Measurements from ENCODE around the gene GPNMB. TPM values are rescaled to one million over a fixed set of nuclear protein-coding genes. Genes with fewer than 3 reads are reported as not detected.
"Not testable (repeated sequence)": the region's sequence is repeated elsewhere in the genome, so short reads cannot be mapped to it uniquely, and the experiment has no call there.

Gene GPNMB
- total RNA-seq (2014; rRNA removed; shearing (Covaris generic)): 0.70 and 1.2 TPM in 2 replicates

DNA sequence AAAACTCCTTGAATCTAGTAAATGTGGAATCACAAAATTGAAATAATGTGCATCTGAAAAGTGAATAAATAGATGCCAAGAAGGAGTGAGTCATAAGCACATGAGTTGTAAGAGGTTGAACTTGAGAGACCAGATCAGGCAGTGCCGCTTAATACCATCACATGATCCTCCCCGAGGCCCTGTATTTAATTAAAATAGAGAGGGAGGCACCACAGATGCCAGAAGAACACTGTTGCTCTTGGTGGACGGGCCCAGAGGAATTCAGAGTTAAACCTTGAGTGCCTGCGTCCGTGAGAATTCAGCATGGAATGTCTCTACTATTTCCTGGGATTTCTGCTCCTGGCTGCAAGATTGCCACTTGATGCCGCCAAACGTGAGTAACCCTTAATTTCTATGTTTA, at the start of gene GPNMB:
GPNMB (plus strand) TSS at position 221 of the 400 bp plus-strand sequence; CDS start at position 304, 83 bp downstream.
- peaks cover 2% of the 10 kb centered on the region; the same call in 1 of the 2 replicates for H3K27me3 ChIP-seq (ENCODE audit: control insufficient read depth, insufficient read depth, low read length)
- no peaks in the 10 kb centered on the region for H3K36me3 ChIP-seq (replicated peaks; ENCODE audit: control insufficient read depth, insufficient read depth, low read length)
- H3K4me3 ChIP-seq (ENCODE audit: insufficient read depth, low read depth, low read length): peak within 1 kb of the TSS; percentile 23; the same call in 1 of the 2 replicates
- no peak for DNase-seq

DNA sequence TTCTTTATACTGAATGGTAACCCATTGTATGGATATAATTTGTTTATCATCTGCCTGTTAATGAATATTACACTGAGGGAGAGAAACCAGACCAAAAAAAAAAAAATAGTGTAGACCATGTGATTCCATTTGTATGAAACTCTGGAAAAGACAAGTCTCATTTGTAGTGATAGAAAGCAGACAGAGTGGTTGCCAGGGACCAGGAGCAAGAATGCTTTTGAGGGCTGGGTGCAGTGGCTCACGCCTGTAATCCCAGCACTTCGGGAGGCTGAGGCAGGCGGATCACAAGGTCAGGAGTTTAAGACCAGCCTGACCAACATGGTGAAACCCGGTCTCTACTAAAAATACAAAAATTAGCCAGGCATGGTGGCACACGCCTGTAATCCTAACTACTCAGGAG, 48.8 kb upstream of the GPNMB start:
- not testable (repeated sequence) for H3K4me3 ChIP-seq (ENCODE audit: insufficient read depth, low read depth, low read length); H3K27me3 ChIP-seq (ENCODE audit: control insufficient read depth, insufficient read depth, low read length); DNase-seq
- H3K36me3 ChIP-seq (replicated peaks; ENCODE audit: control insufficient read depth, insufficient read depth, low read length): peaks cover 10% of the 10 kb centered on the region

DNA sequence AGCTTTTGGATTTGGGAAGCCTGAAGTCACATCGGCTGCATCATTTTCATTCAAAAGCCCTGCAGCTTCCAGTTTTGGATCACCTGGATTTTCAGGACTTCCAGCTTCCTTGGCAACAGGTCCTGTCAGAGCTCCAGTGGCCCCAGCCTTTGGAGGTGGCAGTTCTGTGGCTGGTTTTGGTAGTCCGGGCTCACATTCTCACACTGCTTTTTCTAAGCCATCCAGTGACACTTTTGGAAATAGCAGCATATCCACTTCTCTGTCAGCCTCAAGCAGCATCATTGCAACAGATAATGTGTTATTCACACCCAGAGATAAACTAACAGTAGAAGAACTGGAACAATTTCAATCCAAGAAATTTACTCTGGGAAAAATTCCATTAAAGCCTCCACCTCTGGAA, 46.2 kb upstream of the GPNMB start:
- Histone ChIP-seq H3K36me3 (replicated peaks; ENCODE audit: control insufficient read depth, insufficient read depth, low read length) (peaks cover 10% of the 10 kb centered on the region), H3K27me3 (ENCODE audit: control insufficient read depth, insufficient read depth, low read length) (no peaks in the 10 kb centered on the region), H3K4me3 (ENCODE audit: insufficient read depth, low read depth, low read length) (no peak overlapping the region)
- DNase-seq: no peak

DNA sequence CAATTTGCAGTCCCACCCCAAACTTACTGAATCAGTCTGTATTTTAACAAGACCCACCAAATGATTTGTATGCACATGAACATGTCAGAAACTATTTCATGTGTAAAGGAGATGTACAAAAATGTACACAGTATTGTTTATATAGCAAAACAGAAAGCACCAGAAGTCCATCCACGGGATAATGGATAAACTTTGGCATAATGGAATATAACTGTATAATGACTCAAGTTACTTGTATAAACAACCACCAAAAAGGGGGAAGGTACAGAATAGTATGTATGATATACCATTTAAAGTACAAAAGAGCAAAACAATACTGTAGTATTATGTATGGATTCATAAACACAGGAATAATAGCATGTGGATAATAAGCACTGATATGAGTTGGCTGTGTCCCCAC, 42.3 kb upstream of the GPNMB start:
- H3K27me3 ChIP-seq (ENCODE audit: control insufficient read depth, insufficient read depth, low read length): no peaks in the 10 kb centered on the region
- H3K36me3 ChIP-seq (replicated peaks; ENCODE audit: control insufficient read depth, insufficient read depth, low read length): peaks cover 9% of the 10 kb centered on the region
- H3K4me3 ChIP-seq (ENCODE audit: insufficient read depth, low read depth, low read length): no peak overlapping the region
- no peak for DNase-seq

DNA sequence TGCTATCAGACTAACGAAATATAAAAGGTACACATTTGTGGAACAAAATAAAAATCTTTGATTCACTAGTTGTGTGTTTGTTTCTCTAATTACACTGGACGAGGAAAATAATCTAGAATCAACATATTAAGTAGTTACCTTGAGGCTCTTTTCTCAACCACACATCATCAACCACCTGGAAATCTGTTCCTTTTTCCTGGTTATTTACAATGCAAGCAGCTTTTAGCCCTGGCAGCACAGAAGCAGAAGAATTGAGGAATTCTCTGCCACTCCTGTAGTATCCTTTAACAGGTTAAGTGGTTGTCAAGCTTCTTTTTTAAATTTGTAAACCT, 41.0 kb upstream of the GPNMB start:
- H3K4me3 ChIP-seq (ENCODE audit: insufficient read depth, low read depth, low read length): no peak overlapping the region; the same call in 1 of the 2 replicates
- H3K27me3 ChIP-seq (ENCODE audit: control insufficient read depth, insufficient read depth, low read length): no peaks in the 10 kb centered on the region
- H3K36me3 ChIP-seq (replicated peaks; ENCODE audit: control insufficient read depth, insufficient read depth, low read length): no peaks in the 10 kb centered on the region; the same call in 1 of the 2 replicates
- no peak for DNase-seq

DNA sequence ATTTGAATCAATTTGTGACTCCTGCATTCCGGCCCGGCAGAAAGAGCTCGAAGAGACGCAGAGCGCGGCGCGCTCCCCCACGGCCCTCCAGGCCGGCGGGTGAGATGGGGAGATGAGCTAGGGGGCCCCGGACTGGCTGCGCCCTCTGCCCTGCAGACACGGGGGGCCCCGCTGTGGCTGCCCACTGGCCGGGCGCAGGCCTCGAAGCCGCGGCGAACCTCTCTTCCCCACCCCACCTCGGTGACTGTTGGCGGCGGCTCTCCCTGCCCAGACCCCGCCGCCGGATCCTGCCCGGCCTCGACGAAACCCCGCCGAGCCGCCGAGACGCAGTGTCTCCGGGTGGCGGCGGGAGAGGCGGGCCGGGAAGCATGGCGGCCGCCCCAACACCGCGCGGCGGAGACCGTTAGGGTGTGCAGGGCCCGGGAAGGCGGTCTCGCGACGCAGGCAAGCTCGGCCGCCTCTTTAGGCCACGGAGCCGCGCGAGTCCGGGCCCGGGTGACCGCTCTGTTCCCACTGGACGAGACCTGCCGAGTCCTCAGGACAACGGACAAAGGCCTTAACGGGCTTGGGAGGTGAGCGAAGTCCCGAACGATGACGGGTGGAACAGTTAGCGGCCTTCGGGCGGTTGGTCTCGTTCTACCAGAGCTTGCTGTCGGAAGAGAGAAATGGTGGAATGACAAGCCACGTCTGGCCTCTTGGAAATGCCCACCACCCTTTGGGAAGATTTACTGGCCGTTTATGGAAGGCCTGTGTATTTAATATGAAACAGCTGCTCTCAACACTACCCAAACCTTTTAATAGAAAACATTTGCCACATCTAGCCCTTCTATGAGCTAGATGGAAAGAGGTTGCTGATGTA, 40.4 kb upstream of the GPNMB start:
- peak overlapping the region; percentile 5; the same call in 1 of the 2 replicates for H3K4me3 ChIP-seq (ENCODE audit: insufficient read depth, low read depth, low read length)
- H3K36me3 ChIP-seq (replicated peaks; ENCODE audit: control insufficient read depth, insufficient read depth, low read length): no peaks in the 10 kb centered on the region; the same call in 1 of the 2 replicates
- no peaks in the 10 kb centered on the region for H3K27me3 ChIP-seq (ENCODE audit: control insufficient read depth, insufficient read depth, low read length)
- peak; percentile 54 for DNase-seq

DNA sequence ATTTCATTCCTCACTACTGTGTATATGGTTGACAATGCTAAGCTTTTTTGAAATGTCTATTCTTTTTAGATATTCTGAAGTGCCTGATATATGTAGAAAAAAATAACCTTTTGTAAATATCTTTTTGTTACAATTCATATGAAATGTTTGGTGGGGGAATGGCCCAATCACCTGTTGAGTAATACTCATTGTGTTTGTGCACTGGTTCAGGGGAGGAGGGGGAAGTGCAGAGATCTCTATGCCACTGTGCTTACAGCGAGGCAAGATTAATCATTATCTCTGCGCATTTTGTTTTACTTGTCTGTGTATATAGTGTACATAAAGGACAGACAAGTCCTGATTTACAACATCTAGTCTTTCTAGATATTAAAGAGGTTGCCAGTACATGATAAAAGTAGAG, 39.6 kb upstream of the GPNMB start:
- H3K36me3 ChIP-seq (replicated peaks; ENCODE audit: control insufficient read depth, insufficient read depth, low read length): no peaks in the 10 kb centered on the region
- DNase-seq: no peak
- no peak overlapping the region for H3K4me3 ChIP-seq (ENCODE audit: insufficient read depth, low read depth, low read length)
- H3K27me3 ChIP-seq (ENCODE audit: control insufficient read depth, insufficient read depth, low read length): no peaks in the 10 kb centered on the region

DNA sequence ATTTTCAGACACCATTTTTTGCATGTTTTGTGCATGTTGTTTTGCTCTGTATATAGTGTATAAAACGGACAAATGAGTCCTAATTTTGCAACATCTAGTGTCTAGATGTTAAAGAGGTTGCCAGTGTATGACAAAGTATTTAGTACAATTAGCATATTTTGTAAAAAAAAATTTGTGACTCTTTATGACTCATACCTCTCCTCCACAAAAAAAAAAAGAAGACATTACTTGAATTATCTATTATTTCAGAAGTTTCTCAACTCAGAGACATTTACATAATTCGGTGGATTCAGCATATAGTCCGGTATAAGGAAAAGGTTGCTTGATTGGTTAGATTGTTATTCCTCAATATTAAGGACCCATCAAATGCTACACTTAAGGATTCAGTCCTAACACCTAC, 38.7 kb upstream of the GPNMB start:
- no peaks in the 10 kb centered on the region for H3K27me3 ChIP-seq (ENCODE audit: control insufficient read depth, insufficient read depth, low read length)
- no peak overlapping the region for H3K4me3 ChIP-seq (ENCODE audit: insufficient read depth, low read depth, low read length)
- no peaks in the 10 kb centered on the region for H3K36me3 ChIP-seq (replicated peaks; ENCODE audit: control insufficient read depth, insufficient read depth, low read length)
- no peak for DNase-seq

DNA sequence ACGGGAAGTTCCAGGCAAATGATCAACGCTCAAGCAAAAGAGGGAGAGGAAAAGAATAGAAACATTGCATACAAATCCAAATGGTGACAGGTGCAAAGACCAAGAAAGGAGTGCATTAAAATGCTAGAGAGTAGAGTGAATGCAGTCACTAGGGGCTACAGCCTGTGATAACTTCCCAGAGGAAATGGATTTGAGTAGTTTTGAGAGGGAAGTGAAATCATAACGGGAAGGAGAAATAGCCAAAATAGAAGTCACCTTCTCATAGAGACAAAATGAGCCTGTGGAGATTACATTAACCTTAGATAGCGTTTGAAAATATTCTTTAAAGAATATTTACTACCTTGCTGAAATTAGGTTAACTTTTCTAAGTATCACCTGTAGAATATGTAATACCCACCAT, 38.3 kb upstream of the GPNMB start:
- no peaks in the 10 kb centered on the region for H3K36me3 ChIP-seq (replicated peaks; ENCODE audit: control insufficient read depth, insufficient read depth, low read length)
- no peaks in the 10 kb centered on the region for H3K27me3 ChIP-seq (ENCODE audit: control insufficient read depth, insufficient read depth, low read length)
- H3K4me3 ChIP-seq (ENCODE audit: insufficient read depth, low read depth, low read length): no peak overlapping the region
- DNase-seq: no peak

DNA sequence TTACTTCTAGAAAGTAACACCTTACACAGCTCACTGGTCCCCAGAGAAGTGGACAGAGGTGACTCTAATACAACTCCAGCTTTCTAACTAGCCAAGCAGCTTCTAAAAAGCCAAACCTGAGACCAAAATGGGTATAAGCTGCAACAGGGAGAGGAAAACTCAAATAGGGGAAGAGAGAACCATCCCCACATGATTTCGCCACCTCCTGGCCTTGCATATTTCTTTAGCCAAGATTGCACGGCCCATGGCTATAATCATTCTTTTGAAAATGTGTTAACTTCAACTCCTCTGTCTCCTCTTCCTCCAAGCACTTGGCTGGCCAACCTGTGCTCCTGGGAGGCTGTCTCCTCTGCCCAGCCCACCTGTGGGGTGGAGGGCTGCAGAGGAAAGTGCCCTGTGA, 36.1 kb upstream of the GPNMB start:
- Histone ChIP-seq H3K36me3 (replicated peaks; ENCODE audit: control insufficient read depth, insufficient read depth, low read length) (no peaks in the 10 kb centered on the region), H3K27me3 (ENCODE audit: control insufficient read depth, insufficient read depth, low read length) (no peaks in the 10 kb centered on the region), H3K4me3 (ENCODE audit: insufficient read depth, low read depth, low read length) (no peak overlapping the region)
- DNase-seq: no peak

DNA sequence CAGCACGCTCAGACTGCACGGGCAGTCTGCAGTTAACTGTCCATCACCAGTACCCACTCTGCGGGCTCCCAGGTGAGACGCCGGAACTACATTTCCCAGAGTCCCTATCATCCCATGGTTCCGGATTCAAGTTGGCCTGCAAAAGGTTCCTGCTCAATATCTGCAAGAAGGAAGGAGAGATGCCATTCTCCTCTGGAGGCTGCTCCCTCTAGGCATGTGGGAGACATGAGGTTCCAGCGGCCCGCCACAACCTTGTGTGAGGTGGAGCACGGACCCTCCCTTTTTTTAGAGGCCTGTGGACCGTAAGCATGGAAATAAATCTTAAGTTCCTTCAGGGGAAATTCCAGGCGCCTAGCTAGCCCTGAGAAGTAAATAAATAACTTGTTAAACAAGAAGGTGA, 35.0 kb upstream of the GPNMB start:
- no peak overlapping the region for H3K4me3 ChIP-seq (ENCODE audit: insufficient read depth, low read depth, low read length)
- H3K27me3 ChIP-seq (ENCODE audit: control insufficient read depth, insufficient read depth, low read length): no peaks in the 10 kb centered on the region
- DNase-seq: peak; percentile 83
- H3K36me3 ChIP-seq (replicated peaks; ENCODE audit: control insufficient read depth, insufficient read depth, low read length): no peaks in the 10 kb centered on the region

DNA sequence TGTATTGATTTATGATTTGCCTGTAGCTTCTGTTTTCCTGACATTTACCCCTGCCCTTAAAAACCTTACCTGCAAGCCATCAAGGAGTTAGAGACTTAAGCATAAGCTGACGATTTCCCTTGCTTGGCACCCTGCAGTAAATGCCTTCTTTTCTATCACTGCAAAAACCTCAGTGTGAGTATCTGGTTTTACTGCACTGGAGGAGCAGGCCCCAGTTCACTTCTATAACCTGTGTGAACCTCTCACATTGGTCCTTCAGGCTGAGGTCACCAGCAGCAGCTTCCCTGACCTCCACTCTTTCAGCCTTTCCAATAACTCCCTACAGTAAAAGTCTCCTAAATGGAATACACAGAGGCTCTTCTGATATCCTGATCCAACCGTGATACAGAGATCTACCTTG, 34.2 kb upstream of the GPNMB start:
- no peak for DNase-seq
- no peaks in the 10 kb centered on the region for H3K27me3 ChIP-seq (ENCODE audit: control insufficient read depth, insufficient read depth, low read length)
- no peaks in the 10 kb centered on the region for H3K36me3 ChIP-seq (replicated peaks; ENCODE audit: control insufficient read depth, insufficient read depth, low read length)
- H3K4me3 ChIP-seq (ENCODE audit: insufficient read depth, low read depth, low read length): no peak overlapping the region

DNA sequence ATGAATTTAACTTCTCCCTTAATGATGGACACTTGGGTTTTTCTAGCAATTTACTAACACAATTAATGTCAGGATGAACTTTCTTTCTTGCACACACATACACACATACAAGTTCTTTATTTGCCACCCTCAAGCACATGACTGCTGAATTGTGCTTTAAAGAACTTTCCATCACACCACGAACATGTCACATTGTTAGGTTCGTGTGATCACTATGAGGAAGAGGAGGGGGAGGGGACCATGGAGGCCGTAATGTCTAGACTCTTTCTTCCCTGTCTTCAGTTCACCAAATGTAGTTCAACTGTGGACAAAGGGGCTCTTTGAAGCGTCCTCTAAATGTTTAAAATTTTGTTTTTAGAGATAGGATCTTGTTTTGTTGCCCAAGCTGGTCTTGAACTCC, 33.7 kb upstream of the GPNMB start:
- H3K4me3 ChIP-seq (ENCODE audit: insufficient read depth, low read depth, low read length): no peak overlapping the region
- no peaks in the 10 kb centered on the region for H3K36me3 ChIP-seq (replicated peaks; ENCODE audit: control insufficient read depth, insufficient read depth, low read length)
- DNase-seq: no peak
- H3K27me3 ChIP-seq (ENCODE audit: control insufficient read depth, insufficient read depth, low read length): no peaks in the 10 kb centered on the region

DNA sequence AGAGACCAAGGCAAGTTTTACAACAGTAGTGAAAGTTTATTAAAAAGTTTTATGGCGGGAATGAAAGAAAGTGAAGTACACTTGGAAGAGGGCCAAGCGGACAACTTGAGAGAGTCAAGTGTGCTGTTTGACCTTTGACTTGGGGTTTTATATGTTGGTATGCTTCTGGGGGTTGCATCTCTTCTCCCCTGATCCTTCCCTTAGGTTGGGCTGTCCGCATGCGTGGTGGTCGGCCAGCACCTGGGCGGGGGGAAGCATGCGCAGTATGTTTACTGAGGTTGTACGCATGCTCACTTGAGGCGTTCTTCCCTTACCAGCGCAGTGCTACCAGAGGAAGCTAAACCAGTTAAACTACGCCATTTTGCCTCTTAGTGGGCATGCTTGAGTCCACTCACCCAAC, 32.8 kb upstream of the GPNMB start:
- H3K4me3 ChIP-seq (ENCODE audit: insufficient read depth, low read depth, low read length): no peak overlapping the region
- H3K36me3 ChIP-seq (replicated peaks; ENCODE audit: control insufficient read depth, insufficient read depth, low read length): no peaks in the 10 kb centered on the region
- H3K27me3 ChIP-seq (ENCODE audit: control insufficient read depth, insufficient read depth, low read length): no peaks in the 10 kb centered on the region
- no peak for DNase-seq

DNA sequence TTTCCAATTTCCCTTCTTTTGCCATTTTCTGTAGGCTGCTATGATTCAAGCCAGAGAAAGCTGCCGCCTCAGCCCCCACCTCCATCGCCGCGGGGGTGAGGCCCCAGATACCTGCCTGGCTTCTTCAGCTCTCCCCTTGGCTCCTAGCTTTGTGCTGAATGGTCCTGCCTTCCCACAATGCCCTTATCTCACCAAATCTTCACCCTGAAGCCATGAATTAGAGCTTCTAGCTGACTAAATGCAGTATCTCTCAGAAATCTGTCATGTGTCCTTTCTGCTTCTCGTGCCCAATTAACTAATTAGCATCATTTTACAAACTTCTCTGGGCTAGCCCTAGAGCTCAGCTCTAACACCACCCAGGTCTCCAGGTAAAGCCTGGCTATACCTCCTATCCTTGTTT, 32.2 kb upstream of the GPNMB start:
- Histone ChIP-seq H3K4me3 (ENCODE audit: insufficient read depth, low read depth, low read length) (no peak overlapping the region), H3K36me3 (replicated peaks; ENCODE audit: control insufficient read depth, insufficient read depth, low read length) (no peaks in the 10 kb centered on the region), H3K27me3 (ENCODE audit: control insufficient read depth, insufficient read depth, low read length) (no peaks in the 10 kb centered on the region)
- no peak for DNase-seq
